Motor neuron (in vitro differentiated cells): ENCODE measurements around the gene OR2L8. TPM values are rescaled to one million over a fixed set of nuclear protein-coding genes. Genes with fewer than 3 reads are reported as not detected.
A peak's percentile ranks its signal among the peaks of the same experiment; 100 is the strongest.

ENCODE experiments used
- ATAC-seq, 8 experiments: fragments of 200-7000 bp; cut with Tn5 transposase; replicated peaks in 6 of 8; 2 replicates each; pipeline ENCODE4 v1.8.0; 2021; ENCODE audit warnings: mild to moderate bottlenecking in 8 of 8, moderate library complexity in 8 of 8
- H3K27ac ChIP-seq, 2 donors: fragments of 250-450 bp; sonication (Bioruptor Pico); 2 replicates each; pipeline ENCODE4 v1.9.0; 2021; ENCODE audit warnings: antibody characterized with exemption in 2 of 2, mild to moderate bottlenecking in 2 of 2, moderate library complexity in 1 of 2
- H3K4me1 ChIP-seq, 2 donors: fragments of 250-450 bp; sonication (Bioruptor Pico); replicated peaks in 1 of 2; 2 replicates each; pipeline ENCODE4 v1.6.1; 2021; ENCODE audit warnings: antibody characterized with exemption in 2 of 2, mild to moderate bottlenecking in 2 of 2, moderate library complexity in 1 of 2
- H3K4me3 ChIP-seq, 5 donors: fragments of 250-450 bp; sonication (Bioruptor Pico); 2 replicates each; pipeline ENCODE4 v1.9.0; 2021; ENCODE audit warnings: antibody characterized with exemption in 5 of 5, mild to moderate bottlenecking in 5 of 5, moderate library complexity in 4 of 5
- WGBS, 10 experiments: fragments of 450-650 bp; shearing (Covaris generic); methylation state at CpG; one replicate each; pipeline ENCODE4 v1.0.0; 2022; 5-methylcytosine and 5-hydroxymethylcytosine counted together
- in situ Hi-C, 9 experiments: fragments of 400-800 bp; cut with MboI; loops; one replicate each; pipeline ENCODE4 v1.15.0; 2021; ENCODE audit warnings: low sequenced_read_pairs in 9 of 9, low pct_unique_long_range_greater_than_20kb in 2 of 9; ENCODE audit not compliant: unreplicated experiment in 9 of 9
- total RNA-seq, 8 experiments: library from RNA; unstranded; fragments of 300-600 nt; gene quantifications; 2 replicates each; pipeline versions ENCODE4 v1.2.3 to v1.2.4, GENCODE V29; 2022

Gene OR2L8
- total RNA-seq, result 1 to 10 TPM in 2 of 8 experiments, under 1 TPM in 2, not detected in 4; 0.36 to 1.9 (median 0.80) TPM

DNA sequence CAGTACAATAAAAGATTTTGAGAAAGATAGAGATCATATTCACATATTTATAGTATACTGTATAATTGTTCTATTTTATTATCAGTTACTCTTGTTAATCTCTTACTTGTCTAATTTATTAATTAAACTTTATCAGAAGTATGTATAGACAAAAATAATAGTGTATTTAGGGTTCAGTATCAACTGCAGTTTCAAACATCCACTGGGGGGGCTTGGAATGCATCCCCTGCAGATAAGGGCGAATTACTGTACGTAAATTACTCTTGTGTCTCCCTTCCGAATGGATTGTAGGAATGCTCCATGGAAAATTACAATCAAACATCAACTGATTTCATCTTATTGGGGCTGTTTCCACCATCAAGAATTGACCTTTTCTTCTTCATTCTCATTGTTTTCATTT is at the start of gene OR2L8:
OR2L8 (plus strand) TSS at position 301 of the 400 bp plus-strand sequence; CDS start at position 301, 0 bp downstream.
- H3K4me3 ChIP-seq, result no peak within 1 kb of the TSS
- 6 to 92% (median 64%) methylated on average over 1 to 3 of the region's 3 CpGs for whole genome bisulfite sequencing, 10 experiments
- H3K4me1 ChIP-seq, result no peaks in the 10 kb centered on the region
- ATAC-seq, result no peak
- H3K27ac ChIP-seq, result no peak within 1 kb of the TSS
- in situ Hi-C loops, result no loop called here

DNA sequence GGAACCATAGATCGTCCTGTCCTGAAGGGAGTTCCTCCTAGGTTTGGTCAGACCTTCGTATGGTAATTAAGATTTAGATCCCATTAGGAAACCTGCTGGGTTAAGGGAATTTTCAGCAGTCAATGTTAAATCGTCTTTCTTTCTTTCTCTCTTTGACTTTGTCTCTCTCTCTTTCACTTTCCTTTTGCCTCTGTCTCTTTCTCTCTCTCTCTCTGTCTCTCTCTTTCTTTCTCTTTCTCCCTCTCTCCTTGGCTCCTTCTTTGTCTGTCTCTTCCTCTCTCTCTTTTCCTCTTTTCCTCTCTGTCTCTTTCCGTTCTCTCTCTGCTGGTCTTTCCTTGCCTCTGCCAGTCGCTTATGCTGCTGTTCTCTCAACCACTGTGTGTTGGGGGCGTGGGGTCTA is 44.5 kb upstream of the OR2L8 start:
- in situ Hi-C loops, result no loop called here
- Histone ChIP-seq H3K27ac (no peak overlapping the region), H3K4me3 (no peak overlapping the region), H3K4me1 (no peaks in the 10 kb centered on the region)
- WGBS, 10 experiments, result 0 to 73% (median 41%) methylated on average over 2 to 6 of the region's 6 CpGs
- ATAC-seq, result no peak

DNA sequence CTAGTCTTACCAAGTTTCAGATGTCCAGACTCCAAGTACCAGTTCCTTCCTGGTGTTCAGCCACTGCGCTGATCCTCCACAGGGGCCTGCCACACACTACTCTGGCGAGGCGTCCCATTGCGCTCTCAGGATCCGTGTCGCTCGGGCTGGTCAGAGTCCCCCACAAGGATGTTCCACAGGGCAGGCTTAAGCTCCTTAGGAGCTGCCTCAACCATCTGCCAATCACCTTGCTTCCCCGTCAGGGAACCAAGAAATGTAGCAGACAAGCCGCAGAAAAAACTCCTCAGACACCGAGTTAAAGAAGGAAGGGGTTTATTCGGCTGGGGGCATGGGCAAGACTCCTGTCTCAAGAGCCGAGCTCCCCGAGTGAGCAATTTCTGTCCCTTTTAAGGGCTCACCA is 43.5 kb upstream of the OR2L8 start:
- 53 to 93% (median 85%) methylated on average over 1 to 12 of the region's 13 CpGs; no CpG with 5 or more reads in 3 of the 10 experiments for WGBS, 10 experiments
- in situ Hi-C loops, result no loop called here
- Histone ChIP-seq H3K4me1 (no peaks in the 10 kb centered on the region), H3K4me3 (no peak overlapping the region), H3K27ac (no peak overlapping the region)
- no peak for ATAC-seq

DNA sequence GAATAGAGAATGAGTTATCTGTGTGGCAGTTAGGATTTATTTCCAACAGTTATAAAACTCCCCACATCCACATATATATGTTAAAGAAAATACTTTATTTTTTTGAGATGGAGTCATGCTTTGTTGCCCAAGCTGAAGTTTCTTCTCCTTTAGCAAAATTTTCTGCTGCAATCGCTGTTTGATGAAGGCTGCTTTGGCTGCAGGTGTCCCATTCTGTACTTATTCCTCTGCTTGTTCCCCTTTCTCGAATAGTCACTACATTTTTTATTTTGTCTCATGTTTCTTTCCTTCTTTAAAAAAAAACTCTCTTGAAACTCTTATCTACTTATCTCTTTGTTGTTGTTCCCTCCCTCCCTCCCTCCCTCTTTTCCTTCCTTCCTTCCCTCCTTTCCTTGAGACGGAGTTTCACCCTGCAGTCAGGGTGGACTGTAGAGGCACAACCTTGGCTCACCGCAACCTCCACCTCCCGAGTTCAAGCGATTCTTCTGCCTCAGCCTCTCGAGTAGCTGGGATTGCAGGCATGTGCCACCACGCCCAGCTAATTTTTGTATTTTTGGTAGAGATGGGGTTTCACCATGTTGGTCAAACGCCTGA is 42.7 kb upstream of the OR2L8 start:
- in situ Hi-C loops, result no loop called here

DNA sequence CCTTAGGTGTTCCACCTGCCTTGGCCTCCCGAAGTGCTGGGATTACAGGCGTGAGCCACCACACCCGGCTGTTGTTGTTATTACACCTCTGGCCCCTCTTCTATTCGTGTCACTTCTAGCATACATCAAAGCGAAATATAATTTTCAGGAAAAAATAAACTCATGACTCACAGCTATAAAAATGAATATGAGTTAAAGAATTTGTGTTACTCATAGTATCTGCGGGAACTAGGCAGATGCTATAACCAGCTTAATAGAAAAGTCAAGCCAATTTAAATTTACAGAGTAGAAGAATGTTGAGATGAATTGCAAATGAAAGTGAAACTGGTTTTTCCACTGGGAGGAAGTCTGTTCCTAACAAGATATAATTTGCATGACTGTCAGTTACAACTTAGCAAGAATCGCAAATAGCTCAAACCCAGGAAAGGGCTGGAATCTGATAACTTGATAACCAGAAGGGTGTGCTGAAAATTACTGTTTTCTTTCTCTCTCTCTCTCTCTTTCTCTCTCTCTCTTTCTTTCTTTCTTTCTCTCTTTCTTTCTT is 42.1 kb upstream of the OR2L8 start:
- H3K4me3 ChIP-seq, result no peak overlapping the region
- H3K4me1 ChIP-seq, result no peaks in the 10 kb centered on the region
- in situ Hi-C loops, result no loop called here
- ATAC-seq, result peak in 3 of 8 experiments; percentile 95 to 99 (median 99)
- 2 to 88% (median 51%) methylated on average over 1 to 7 of the region's 7 CpGs for WGBS, 10 experiments
- no peak overlapping the region for H3K27ac ChIP-seq

More for the DNA sequence above, 42.7 kb upstream of the OR2L8 start:
- Histone ChIP-seq H3K27ac (no peak overlapping the region), H3K4me1 (no peaks in the 10 kb centered on the region), H3K4me3 (no peak overlapping the region)
- 17 to 81% (median 64%) methylated on average over 1 to 8 of the region's 9 CpGs; no CpG with 5 or more reads in 1 of the 10 experiments for WGBS, 10 experiments
- ATAC-seq, result peak in 1 of 8 experiments; percentile 50

DNA sequence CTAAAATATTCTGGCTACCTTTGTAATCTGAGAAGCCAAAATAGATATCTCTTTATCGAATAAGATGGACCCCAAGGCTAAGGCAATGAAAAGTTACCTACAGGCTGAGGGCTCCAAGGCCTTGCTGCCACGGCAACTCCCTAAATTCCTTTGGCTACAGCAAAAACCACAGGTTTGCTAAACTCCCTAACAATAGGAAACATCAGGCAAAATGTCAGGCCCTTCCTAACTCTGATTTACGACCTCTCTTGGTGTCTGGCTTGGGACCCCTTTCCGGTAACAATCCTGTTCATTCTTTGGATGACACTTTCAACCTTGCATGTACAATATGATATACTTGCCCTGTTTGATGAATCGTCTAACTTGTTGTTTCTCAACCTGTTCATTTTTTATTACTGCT is 39.9 kb upstream of the OR2L8 start:
- no peak for ATAC-seq
- no peaks in the 10 kb centered on the region for H3K4me1 ChIP-seq
- no peak overlapping the region for H3K4me3 ChIP-seq
- in situ Hi-C loops, result no loop called here
- no peak overlapping the region for H3K27ac ChIP-seq
- WGBS, 10 experiments, result 0 to 70% (median 55%) methylated on average over 1 to 5 of the region's 5 CpGs

GRCh38 chr1:247913786-247914185 is 34.9 kb upstream of the OR2L8 start:
- 0 to 77% (median 39%) methylated on average over 1 to 2 of the region's 2 CpGs; no CpG with 5 or more reads in 2 of the 10 experiments for WGBS, 10 experiments
- in situ Hi-C loops, result no loop called here
- no peak overlapping the region for H3K27ac ChIP-seq

DNA sequence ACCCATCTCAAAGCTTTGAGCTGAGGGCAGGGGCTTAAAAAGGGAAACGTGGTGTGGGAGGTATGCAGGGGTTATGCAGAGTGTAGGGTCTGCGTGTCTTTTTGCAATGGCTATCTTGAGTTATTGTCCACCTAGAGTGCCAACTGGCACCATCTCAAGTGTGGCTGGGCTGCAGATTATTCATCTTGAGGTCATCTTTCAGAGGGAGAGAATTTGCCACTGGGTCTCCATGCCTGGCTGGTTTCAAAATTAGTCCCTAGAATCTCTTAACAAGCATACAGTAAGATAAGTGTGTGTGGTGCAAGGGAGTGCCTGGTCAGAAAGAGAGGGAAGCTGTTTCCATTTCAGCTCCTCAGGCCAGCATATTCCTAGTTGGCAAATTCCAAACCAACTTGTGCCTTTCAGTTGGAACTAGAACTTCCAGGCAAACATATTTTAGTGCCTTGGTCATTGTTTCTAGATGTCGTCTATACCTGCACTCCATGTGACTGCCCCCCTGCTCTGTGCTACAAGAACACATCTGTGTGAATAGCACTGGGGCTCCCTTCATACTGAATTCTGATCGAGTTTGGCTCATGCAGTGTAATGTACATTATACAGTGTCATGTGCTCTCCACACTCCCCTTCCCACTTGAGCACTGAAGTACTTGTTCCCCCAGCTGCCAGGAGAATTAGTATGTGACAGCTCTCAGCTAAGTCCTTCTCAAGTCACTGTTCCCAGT is 33.6 kb upstream of the OR2L8 start:
- ATAC-seq, result no peak
- in situ Hi-C loops, result no loop called here
- H3K4me3 ChIP-seq, result no peak overlapping the region
- WGBS, 10 experiments, result 0 to 56% (median 33%) methylated on average over 1 to 4 of the region's 4 CpGs; no CpG with 5 or more reads in 3 of the 10 experiments
- no peaks in the 10 kb centered on the region for H3K4me1 ChIP-seq
- H3K27ac ChIP-seq, result no peak overlapping the region

More at GRCh38 chr1:247913786-247914185, 34.9 kb upstream of the OR2L8 start:
- H3K4me3 ChIP-seq, result no peak overlapping the region
- ATAC-seq, result no peak
- no peaks in the 10 kb centered on the region for H3K4me1 ChIP-seq

DNA sequence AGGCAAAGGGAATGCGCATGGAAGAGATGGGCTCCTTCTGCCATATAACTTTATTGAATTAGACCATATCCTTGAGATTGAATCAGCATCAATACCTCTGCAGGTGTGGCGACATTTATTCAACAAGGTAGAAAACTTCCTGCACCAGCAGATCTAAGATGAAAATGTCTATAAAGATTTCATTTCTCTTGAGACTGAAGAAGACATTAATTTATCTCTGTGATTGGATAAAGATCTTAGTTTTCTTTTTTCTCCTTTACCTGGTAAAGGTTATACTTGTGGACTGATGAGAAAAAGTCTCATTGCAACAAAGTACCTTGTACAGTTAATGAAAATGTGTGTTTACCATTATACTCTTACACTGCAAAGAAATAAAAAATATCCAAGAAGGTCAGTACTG is 28.7 kb upstream of the OR2L8 start, which contains the start of gene OR2T8:
OR2T8 (plus strand) TSS at position 301 of the 400 bp plus-strand sequence. CDS start 766 bp downstream, outside the sequence.
- Histone ChIP-seq H3K4me1 (no peaks in the 10 kb centered on the region), H3K27ac (no peak within 1 kb of the TSS), H3K4me3 (no peak within 1 kb of the TSS)
- in situ Hi-C loops, result no loop called here
- ATAC-seq, result no peak
- WGBS, 10 experiments, result 22 to 86% (median 60%) methylated on average over 1 to 2 of the region's 2 CpGs; no CpG with 5 or more reads in 2 of the 10 experiments

DNA sequence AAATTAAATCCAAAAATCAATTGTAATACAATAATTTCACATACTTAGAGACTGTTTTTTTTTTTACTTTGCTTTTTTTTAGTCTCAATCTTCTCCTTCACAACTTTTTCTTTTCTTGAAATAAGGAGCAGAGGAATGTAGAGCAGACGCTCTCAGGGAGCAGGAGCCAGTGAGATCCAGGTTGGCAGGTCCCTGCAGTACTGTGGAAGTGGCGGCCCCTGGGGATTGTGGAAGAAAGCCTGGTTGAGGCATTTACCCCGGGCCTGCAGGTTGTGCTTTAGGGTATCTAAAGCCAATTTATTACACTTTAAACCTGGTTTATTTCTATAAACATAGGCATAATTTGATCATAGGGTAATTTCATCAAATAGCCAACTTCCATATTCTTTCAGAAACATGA is 24.7 kb upstream of the OR2L8 start:
- ATAC-seq, result no peak
- 7 to 67% (median 47%) methylated on average over 1 to 3 of the region's 3 CpGs; no CpG with 5 or more reads in 1 of the 10 experiments for WGBS, 10 experiments
- Histone ChIP-seq H3K27ac (no peak overlapping the region), H3K4me1 (no peaks in the 10 kb centered on the region), H3K4me3 (no peak overlapping the region)
- in situ Hi-C loops, result no loop called here

DNA sequence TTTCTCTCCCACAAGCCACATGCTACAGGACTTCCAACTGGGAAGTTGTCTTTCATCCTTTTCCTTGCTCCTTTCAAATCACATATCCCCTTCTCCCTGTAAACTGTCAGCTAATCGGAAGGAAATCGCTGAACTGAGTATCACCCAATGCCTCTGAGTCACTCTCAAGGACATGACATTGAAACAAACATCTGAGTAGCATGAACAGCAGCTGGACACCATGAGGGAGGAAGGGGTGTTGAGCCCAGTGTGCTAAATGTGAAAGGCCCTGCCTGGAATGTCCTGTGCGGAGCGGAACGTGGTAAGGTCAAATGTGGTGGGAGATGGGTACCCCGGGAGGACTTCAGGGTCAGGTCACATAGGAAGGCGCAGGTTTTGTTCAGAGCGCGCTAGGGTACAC is 23.8 kb upstream of the OR2L8 start, which contains the start of gene OR2AJ1:
OR2AJ1 (plus strand) TSS at position 22 of the 400 bp plus-strand sequence. CDS start 8,880 bp downstream, outside the sequence.
- no peaks in the 10 kb centered on the region for H3K4me1 ChIP-seq
- no peak within 1 kb of the TSS for H3K4me3 ChIP-seq
- ATAC-seq, result no peak
- in situ Hi-C loops, result no loop called here
- H3K27ac ChIP-seq, result no peak within 1 kb of the TSS
- WGBS, 10 experiments, result 0 to 100% (median 82%) methylated on average over 2 to 9 of the region's 9 CpGs; no CpG with 5 or more reads in 4 of the 10 experiments

DNA sequence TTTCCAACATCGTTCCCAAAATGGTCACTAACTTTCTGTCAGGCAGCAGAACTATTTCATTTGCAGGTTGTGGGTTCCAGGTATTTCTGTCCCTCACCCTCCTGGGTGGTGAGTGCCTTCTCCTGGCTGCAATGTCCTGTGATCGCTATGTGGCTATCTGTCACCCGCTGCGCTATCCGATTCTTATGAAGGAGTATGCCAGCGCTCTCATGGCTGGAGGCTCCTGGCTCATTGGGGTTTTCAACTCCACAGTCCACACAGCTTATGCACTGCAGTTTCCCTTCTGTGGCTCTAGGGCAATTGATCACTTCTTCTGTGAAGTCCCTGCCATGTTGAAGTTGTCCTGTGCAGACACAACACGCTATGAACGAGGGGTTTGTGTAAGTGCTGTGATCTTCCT is 14.7 kb upstream of the OR2L8 start:
- 0 to 94% (median 83%) methylated on average over 1 to 8 of the region's 8 CpGs; no CpG with 5 or more reads in 1 of the 10 experiments for whole genome bisulfite sequencing, 10 experiments
- H3K4me1 ChIP-seq, result no peaks in the 10 kb centered on the region
- no peak for ATAC-seq
- in situ Hi-C loops, result no loop called here
- no peak overlapping the region for H3K27ac ChIP-seq
- no peak overlapping the region for H3K4me3 ChIP-seq

DNA sequence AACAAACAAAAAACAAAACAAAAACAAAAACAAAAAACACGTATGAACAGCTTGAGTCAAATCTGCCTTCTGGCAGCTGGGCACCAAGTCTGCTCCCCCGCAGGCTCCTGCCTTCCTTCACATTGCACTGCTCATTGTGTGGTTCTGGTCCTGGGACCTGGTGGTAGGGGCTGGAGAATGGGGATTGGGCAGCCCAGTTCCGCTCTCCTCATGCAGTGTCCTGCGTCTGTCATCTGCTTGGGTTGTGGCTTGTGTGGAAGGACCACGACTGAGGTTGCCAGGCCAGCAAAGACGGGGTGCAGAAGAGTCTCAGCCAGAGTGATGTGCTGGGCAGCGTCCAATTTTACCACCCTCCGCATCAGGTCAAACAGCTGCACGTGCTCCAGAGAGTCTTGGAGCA is 12.9 kb upstream of the OR2L8 start:
- 50 to 95% (median 81%) methylated on average over 2 to 7 of the region's 9 CpGs; no CpG with 5 or more reads in 5 of the 10 experiments for WGBS, 10 experiments
- no peaks in the 10 kb centered on the region for H3K4me1 ChIP-seq
- no peak for ATAC-seq
- H3K4me3 ChIP-seq, result no peak overlapping the region
- in situ Hi-C loops, result no loop called here
- no peak overlapping the region for H3K27ac ChIP-seq
